GM06990 (cell line): ENCODE results near the gene C1RL.

Experiments
- DNase-seq: peaks from one replicate; pipeline ENCODE4 v3.0.0-alpha.2; 2011; ENCODE audit not compliant: insufficient read length; ENCODE audit errors: extremely low read depth
- H3K27me3 ChIP-seq: replicated peaks from 2 replicates; pipeline ENCODE4 v1.6.0; 2011; ENCODE audit warnings: low read length; ENCODE audit not compliant: control insufficient read depth, insufficient read depth
- H3K36me3 ChIP-seq: 2 replicates; pipeline ENCODE4 v1.5.1; 2011; ENCODE audit warnings: low read length; ENCODE audit not compliant: control insufficient read depth, insufficient read depth
- H3K4me3 ChIP-seq: replicated peaks from 2 replicates; pipeline ENCODE4 v1.5.1; 2011; ENCODE audit warnings: low read depth, mild to moderate bottlenecking, control low read depth, low read length
- CTCF ChIP-seq: IDR thresholded peaks from 2 replicates; pipeline ENCODE4 v1.5.1; 2011; ENCODE audit warnings: low read length, control low read depth, mild to moderate bottlenecking, inconsistent platforms; ENCODE audit not compliant: insufficient read depth, poor library complexity, severe bottlenecking

Gene C1RL

GRCh38 chr12:7101694-7102131 lies 7.3 kb downstream of the C1RL start:
- no peak overlapping the region for H3K4me3 ChIP-seq
- no peaks in the 10 kb centered on the region for H3K27me3 ChIP-seq
- H3K36me3 ChIP-seq, result peaks cover 3% of the 10 kb centered on the region
- TF ChIP-seq CTCF, result no peak
- no peak for DNase-seq

GRCh38 chr12:7101047-7101693 lies 7.8 kb downstream of the C1RL start:
- Histone ChIP-seq H3K27me3 (no peaks in the 10 kb centered on the region), H3K36me3 (peaks cover 3% of the 10 kb centered on the region), H3K4me3 (no peak overlapping the region)
- no peak for TF ChIP-seq CTCF
- DNase-seq, result no peak

GRCh38 chr12:7100239-7100638 lies 8.8 kb downstream of the C1RL start:
- H3K36me3 ChIP-seq, result peaks cover 3% of the 10 kb centered on the region
- H3K4me3 ChIP-seq, result no peak overlapping the region
- no peaks in the 10 kb centered on the region for H3K27me3 ChIP-seq
- DNase-seq, result no peak
- TF ChIP-seq CTCF, result no peak

GRCh38 chr12:7099290-7099996 lies 9.6 kb downstream of the C1RL start:
- TF ChIP-seq CTCF, result no peak
- DNase-seq, result no peak
- peaks cover 3% of the 10 kb centered on the region for H3K36me3 ChIP-seq
- no peaks in the 10 kb centered on the region for H3K27me3 ChIP-seq
- H3K4me3 ChIP-seq, result no peak overlapping the region

- no peak for DNase-seq
- no peak for TF ChIP-seq CTCF
These were observed 12.0 kb downstream of the C1RL start for GRCh38 chr12:7096979-7097378.

More at GRCh38 chr12:7096979-7097378, 12.0 kb downstream of the C1RL start:
- H3K36me3 ChIP-seq, result peaks cover 3% of the 10 kb centered on the region
- H3K27me3 ChIP-seq, result no peaks in the 10 kb centered on the region
- H3K4me3 ChIP-seq, result no peak overlapping the region
